Stimulated activated CD8-positive, alpha-beta memory T cell treated with anti-CD3 and anti-CD28 coated beads, Interleukin-7, amount 100 ng/mL, for 24 hours (primary cell): ENCODE measurements around the gene ST8SIA4.

Source experiments
- DNase-seq: peaks from one replicate; pipeline ENCODE4 v3.0.0-alpha.2; 2020; ENCODE audit warnings: low read depth

Gene ST8SIA4

DNA sequence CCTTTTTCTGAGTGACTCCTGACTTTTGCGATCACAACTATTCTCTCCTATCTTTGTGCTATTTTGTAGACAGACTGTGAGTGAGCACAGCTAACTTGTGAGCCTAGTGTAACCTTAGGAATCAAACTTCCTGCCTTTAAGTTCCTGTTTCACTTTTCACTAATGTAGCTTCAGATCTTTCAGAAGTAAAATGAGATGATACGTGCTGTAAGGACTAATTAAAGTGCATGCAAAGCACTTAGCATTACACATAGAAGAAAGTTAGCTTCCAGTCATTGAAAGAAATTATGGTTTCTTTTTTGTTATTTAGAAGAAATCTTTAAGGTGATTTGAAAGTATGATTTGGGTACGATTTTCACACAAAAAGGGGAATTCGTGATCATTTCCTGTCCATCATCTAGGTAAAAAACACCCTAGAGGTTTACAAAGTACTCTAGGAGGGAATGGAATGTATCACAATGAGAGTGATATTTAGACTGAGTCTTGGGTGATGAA is 122.7 kb downstream of the ST8SIA4 start:
- no peak for DNase-seq

DNA sequence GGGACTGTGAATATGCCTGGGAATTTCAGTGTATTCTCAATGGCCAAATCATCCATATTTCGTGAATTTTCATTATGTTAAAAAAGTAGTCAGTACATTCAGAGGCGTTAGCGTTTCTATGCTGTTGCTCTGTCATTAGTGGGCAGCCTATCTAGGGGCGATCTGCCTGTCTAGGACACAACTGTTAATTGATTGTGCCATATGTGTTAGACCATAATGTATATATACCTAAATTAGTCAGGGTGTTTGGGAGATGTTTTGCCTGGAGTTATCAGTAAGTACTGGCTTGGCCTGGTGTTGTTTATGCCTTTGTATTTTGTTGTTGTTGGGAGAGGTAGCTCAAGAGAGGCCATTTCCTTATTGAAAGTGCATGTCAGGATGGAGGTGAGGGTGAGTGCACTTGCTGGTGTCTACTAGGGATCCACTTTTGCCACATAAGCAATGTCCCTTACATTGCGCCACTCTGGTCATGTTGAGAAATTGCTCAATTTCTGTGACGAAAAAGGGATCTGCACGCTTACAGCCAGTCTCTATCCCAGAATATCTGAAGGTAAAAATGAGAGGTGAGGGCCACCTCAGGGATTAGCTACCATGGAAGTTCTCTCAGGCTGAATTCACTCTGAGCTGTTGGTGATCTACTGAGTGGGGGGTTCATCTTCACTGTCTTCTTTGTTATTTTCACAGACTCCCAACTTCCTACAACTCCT is 123.3 kb downstream of the ST8SIA4 start:
- no peak for DNase-seq

DNA sequence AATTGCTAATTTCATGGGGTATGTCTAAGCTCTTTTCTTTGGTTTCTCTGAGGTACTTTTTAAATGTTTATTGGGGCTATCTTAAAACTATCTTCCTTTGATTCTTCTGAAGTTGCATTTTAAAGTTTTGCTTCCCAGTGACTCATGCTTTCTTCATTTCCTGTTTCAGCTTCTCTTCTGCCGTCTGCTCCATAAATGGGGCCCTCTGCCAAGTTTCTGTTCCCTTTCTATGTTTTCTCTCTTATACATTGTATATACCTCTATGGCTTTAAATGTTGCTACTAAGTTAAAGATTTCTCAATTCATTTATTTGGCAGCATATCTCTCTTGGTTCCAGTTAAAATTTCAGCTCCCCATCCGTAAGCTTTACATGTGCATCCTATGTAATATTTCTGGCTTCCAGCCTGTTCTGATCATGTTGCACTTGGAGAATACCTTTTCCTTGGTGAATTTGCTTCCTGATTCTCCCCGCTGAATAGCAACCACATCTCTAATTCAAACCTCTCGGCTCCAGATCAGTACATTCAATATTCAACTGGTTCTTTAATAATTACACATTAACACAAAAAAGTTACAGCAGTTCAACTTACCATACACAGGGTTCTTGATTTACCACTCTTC is 125.3 kb downstream of the ST8SIA4 start:
- DNase-seq: no peak

DNA sequence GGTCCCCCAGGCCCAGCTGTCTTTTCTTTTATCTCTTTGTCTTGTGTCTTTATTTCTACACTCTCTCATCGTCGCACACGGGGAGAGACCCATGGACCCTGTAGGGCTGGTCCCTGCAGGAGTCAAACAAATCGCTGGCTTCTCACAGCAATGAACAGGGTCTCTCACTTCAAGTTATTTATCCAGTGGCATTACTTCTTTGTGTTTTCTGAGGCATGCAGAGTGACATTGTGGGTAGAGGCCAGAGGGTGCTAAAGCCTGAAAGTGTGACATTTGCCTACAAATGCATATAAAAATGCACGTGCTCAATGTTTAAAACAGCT is 127.6 kb downstream of the ST8SIA4 start:
- no peak for DNase-seq

DNA sequence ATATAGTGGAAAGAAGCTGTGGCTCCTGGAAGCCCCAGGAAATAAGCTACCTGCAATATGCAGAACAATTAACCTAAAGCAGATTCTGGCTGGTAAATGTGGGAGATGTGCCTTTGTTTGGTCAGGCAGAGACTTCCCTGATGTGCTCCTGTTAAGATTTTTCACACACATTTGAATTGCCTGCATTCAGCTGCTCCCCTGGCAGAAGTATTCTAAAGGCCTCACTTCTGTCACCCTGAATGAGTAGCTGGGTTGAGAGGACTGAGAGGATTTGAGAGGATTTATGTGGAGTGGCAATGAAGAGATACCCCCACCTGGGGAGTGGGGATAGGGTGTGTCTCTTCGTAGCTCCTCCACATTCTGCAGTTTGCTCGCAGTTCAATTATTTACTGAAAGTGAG is 130.5 kb downstream of the ST8SIA4 start:
- no peak for DNase-seq

DNA sequence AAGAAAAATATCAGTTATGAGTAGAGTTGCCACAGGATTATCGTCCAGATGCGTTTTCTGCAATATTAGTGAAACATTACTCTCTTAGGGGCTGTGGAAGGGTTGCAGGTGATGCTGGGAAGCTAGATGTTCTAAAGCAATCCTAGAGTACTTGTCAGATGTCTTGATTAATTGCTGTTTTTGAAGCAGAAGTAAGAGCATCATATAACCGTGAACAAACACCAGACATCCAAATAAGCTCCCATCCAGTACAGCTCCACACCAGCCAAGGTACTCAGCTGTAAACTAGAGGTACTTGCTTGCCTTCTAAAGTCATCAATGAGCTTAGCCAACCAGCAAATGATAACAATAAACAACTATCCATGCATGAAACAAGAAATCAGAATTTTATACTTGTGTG is 131.1 kb downstream of the ST8SIA4 start:
- no peak for DNase-seq

DNA sequence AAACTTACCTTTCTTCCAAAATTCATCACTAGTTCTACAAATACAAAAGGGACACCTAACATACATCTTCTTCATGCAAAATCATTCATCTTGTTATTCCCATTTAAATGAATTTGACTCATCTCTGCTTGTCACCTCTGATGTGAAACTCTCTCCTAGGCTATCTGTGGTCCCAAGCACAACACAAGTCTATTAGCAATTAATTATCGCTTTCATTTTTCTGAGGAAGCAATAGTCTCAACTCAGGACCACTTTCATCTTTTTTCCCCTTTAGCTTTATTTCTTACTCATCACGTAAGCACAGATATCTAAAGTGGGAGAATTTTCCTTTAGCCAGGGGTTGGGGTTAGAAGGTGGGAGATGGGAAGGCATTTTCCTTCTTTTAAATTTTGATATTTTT is 131.9 kb downstream of the ST8SIA4 start:
- DNase-seq: no peak

DNA sequence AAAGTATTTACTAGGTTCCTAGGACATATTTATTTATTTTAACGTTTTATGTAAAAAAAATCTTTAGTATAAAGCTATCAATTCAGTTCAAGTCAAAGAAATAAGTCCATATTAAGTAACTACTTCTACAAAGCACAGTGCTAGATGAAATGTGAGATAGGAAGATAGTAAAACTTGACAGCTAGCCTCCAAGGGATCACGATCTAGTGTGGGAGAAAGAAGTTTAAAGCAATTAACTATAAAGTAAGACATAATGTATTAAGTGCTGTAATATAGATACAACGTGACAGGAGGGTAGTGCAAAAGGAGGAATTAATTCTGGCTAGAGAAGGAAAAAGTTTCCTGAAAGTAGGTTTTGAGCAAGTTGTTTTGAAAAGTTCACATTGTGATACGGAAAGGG is 134.9 kb downstream of the ST8SIA4 start:
- no peak for DNase-seq

DNA sequence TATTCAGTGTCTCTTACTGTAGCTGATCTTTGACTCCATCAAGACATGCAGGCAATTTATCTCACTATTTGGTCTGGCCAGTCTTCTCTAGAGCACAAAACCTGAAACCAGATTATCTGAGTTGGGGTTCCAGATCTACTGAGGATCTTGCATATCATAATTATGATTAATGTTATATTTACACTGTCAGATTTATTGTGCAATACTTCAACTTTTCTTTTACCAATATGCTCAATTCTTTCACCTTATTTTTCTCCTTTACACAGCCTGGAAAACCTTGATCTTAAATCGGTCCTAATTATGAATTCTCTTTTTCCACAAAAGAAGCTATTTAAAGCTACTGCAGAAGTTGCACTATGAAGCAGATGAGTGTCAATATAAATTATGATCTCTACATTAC is 140.1 kb downstream of the ST8SIA4 start:
- no peak for DNase-seq

DNA sequence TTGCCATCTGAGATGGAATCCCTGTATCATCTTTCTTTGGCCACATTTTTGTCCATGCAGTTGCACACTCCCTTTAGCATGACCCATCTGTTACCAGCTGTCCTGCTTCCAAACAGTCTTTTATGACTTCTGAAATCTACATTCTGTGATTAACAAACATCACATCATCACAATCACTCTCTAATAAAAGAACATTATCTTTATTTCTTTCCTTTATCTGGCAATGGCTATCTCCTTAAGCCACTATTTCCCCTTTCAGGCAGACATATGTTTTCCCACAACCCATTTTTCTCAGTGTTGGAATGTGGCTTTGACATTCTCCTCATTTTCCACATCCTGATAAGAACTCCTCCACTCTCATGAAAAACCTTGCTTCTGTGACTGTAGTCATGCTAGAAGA is 141.0 kb downstream of the ST8SIA4 start:
- DNase-seq: no peak

DNA sequence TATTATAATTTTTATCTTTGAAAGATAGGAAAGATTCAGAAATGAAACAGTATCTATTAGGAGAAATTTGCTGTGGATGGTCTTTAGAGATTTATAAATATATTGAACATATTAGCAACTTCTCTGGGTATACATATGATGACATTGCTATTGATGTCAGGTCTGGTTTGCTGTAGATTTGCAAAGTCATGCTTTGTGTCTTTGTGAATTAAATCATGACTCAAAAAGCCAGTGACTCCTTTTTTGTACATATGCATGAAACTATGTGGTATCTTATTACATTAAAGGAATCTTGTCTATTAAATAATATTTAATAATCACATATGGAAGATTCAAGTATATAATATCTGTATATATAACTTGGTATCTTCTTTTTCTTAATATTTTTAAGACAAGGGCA is 141.9 kb downstream of the ST8SIA4 start:
- DNase-seq: no peak

DNA sequence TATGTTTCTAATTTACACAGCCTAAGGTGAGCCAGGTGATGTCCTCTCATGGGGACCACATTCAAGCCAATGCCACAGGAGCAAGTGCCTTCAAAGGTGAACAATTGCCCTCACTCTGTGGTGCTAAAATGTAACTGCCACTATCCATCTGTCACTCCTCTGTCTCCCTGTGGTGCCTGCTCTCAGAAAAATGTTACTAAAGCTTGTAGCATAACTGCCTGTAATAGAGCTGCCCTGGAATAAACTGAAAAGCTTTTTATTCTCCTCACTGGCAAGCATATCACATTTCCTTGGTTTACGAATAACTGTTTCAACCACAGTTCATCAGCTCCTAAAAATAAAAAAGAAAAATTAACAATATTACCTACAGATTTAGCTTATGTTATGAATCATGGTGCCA is 142.4 kb downstream of the ST8SIA4 start:
- no peak for DNase-seq

DNA sequence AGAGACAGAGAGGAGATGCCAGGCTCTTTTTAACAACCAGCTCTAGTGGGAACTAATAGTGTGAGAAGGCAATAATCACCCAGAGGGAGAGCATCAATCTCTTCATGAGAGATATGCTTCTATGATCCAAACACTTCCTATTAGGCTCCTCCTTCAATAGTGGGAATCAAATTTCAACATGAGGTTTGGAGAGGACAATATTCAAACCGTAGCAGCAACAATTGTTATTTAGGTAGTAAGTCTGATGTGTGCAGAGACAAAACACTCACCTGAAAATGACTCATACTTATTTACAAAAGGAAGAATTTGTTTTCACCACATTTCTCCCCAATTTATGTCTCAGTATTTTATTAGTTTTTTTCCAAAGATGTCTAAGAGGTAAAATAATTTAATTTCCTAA is 144.3 kb downstream of the ST8SIA4 start:
- no peak for DNase-seq

DNA sequence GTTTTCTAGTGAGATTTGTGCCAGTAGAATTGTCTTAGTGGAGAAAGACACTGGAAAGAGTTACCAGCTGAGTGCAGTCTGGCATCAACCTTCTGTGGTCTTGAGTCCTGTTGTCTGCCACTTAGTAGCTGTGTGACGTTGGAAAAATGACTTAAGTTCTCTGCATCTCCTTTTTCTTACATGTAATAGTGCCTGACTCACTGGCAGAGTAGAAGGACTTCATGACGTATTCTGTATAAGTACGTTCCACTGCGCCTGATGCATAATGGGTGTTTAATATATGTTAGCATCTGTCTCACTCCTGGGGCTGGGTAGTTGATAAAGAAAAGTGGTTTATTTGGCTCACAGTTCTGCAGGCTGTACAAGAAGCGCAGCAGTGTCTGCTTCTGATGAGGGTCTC is 144.8 kb downstream of the ST8SIA4 start:
- DNase-seq: no peak

DNA sequence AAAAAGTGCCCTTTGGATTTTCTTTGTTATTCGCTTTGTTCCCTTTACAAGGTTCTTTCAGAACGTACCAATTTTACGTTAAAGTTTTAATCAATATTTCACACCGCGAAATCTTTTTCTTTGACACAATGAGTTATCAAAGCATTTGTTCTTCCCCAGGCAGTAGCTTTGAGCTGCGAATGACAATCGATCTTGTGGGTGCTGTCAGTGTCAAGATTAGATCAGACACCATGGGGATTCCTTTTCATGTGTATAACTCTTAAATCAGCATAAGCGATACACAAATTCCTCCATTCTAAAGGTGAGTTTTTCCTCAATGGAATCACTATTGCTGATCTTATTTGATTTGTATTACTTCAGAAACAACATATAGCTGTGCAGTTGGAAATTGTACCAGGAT is 145.5 kb downstream of the ST8SIA4 start:
- no peak for DNase-seq
